AG04450 (cell line): ENCODE data around the gene TMEM198. TPM values are rescaled to one million over a fixed set of nuclear protein-coding genes. Genes with fewer than 3 reads are reported as not detected.
A peak's percentile ranks its signal among the peaks of the same experiment; 100 is the strongest.

ENCODE experiments used
- CTCF ChIA-PET: fragments of 300-600, 350-600 bp; formaldehyde crosslinking; extraction: SDS; loops from one replicate; lab custom pipeline; 2022; ENCODE audit warnings: antibody characterized with exemption, inconsistent platforms; lab: Charles Lee
- POLR2A ChIA-PET: fragments of 350-600 bp; formaldehyde crosslinking; extraction: SDS; loops from one replicate; lab custom pipeline; 2021; ENCODE audit warnings: antibody characterized with exemption, inconsistent platforms; lab: Yijun Ruan, JAX
- DNase-seq: peaks from one replicate; pipeline ENCODE4 v3.0.0-alpha.2; 2011; ENCODE audit warnings: low read depth, low spot score
- H3K27ac ChIP-seq: one replicate; pipeline ENCODE4 v1.5.1; 2012; ENCODE audit warnings: low read depth, low read length, control low read depth
- H3K27me3 ChIP-seq: one replicate; pipeline ENCODE4 v1.6.0; 2012; ENCODE audit warnings: low read length; ENCODE audit not compliant: control insufficient read depth, insufficient read depth
- H3K4me3 ChIP-seq: 2 replicates; pipeline ENCODE4 v1.5.1; 2011; ENCODE audit warnings: mild to moderate bottlenecking, low read depth, low read length, control low read depth
- H3K9me3 ChIP-seq: 2 replicates; pipeline ENCODE4 v1.5.1; 2012; ENCODE audit warnings: low read length; ENCODE audit not compliant: control insufficient read depth, insufficient read depth
- polyA plus RNA-seq: library from polyadenylated mRNA; depleted of rRNA; stranded (reverse); fragments of >200 nt; gene quantifications from 2 replicates; pipeline ENCODE4 v1.2.3, GENCODE V29; 2011
- TF ChIP-seq, protein P1 (sequence below): IDR thresholded peaks from 2 replicates; pipeline ENCODE4 v1.5.1; 2011; ENCODE audit warnings: low read depth, low read length, control low read depth, inconsistent platforms

TMEM198 gene
- polyA plus RNA-seq, 1 experiment, result 0.83 TPM

DNA sequence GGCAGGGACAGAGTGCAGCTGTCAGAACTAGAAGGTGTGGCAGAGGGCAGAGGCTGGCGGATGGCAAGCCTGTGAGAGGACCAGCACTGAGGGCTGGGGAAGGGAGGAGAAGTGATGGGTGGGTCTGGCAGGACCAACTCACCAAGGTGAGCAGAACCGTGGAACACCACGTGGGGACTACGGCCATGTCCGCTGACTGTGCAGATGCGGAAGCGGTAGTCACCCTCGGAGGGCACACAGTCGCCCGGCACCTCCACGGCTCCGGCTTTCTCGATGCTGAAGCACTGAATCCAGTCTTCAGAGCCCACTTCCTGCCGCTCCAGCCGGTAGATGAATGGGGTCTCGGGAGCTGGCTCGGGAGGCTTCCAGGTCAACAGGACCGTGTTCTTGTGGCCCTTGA lies 23.3 kb downstream of the TMEM198 start:
- POLR2A ChIA-PET, result no interaction called here
- TF ChIP-seq, protein P1, sequence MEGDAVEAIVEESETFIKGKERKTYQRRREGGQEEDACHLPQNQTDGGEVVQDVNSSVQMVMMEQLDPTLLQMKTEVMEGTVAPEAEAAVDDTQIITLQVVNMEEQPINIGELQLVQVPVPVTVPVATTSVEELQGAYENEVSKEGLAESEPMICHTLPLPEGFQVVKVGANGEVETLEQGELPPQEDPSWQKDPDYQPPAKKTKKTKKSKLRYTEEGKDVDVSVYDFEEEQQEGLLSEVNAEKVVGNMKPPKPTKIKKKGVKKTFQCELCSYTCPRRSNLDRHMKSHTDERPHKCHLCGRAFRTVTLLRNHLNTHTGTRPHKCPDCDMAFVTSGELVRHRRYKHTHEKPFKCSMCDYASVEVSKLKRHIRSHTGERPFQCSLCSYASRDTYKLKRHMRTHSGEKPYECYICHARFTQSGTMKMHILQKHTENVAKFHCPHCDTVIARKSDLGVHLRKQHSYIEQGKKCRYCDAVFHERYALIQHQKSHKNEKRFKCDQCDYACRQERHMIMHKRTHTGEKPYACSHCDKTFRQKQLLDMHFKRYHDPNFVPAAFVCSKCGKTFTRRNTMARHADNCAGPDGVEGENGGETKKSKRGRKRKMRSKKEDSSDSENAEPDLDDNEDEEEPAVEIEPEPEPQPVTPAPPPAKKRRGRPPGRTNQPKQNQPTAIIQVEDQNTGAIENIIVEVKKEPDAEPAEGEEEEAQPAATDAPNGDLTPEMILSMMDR, result no peak
- CTCF ChIA-PET, result no interaction called here
- no peak overlapping the region for H3K4me3 ChIP-seq
- H3K27ac ChIP-seq, result no peak overlapping the region
- no peak for DNase-seq
- peaks cover 4% of the 10 kb centered on the region; the same call in 1 of the 2 replicates for H3K9me3 ChIP-seq
- H3K27me3 ChIP-seq, result no peaks in the 10 kb centered on the region

DNA sequence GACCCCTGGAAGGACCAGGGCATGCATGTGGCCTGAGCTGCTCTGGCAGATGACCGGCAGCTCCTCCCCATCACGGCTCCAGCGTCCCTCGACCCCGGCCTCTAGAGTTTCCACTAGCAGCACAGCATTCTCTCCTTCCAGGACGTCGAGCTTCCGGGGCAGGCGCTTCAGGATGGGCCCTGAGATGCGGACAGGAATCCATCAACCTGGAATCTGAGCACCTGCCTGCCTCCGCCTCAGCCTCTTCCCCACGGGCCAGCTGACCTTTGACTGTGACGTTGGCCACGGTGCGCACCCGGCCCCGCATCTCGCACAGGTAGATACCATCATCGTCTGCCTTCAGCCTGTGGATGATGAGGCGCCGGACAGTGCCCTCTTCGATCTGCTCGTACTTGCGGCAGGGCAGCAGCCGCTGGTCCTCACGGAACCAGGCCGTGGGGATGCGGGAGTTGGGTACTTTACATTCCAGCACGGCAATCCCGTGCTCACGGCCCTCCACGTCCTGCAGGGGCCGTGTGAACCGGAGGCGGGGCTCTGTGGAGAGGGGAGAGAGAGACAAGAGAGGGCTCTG lies 24.0 kb downstream of the TMEM198 start:
- ChIA-PET CTCF (interaction anchor here (4.6 kb wide), 1 partner anchor 7 kb away, joined by 35 read pairs; no protein-coding TSS in a partner anchor), POLR2A (no interaction called here)
- Histone ChIP-seq H3K27me3 (peaks cover 2% of the 10 kb centered on the region), H3K4me3 (no peak overlapping the region), H3K9me3 (peaks cover 4% of the 10 kb centered on the region; the same call in 1 of the 2 replicates), H3K27ac (no peak overlapping the region)
- TF ChIP-seq, protein P1, result no peak
- no peak for DNase-seq

DNA sequence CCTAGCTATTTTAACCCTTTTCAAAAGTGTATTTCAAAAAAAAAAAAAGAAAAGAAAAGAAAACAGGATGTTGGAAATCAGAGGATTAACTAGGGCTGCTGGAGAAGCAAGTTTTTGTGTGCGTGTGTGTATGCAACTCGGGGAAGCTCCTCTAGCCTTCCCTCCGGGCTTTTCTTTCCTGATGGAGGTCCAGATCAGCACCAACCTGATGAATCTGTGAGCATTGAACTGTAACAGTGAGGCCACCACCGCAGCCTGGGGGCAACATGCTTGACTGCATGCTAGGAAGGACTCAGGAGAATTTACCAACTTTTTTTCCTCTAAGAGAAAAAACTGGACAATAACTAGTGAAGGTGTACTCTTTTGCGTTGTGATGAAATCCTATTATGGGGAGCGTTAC lies 25.2 kb downstream of the TMEM198 start:
- Histone ChIP-seq H3K9me3 (peaks cover 4% of the 10 kb centered on the region; the same call in 1 of the 2 replicates), H3K27me3 (peaks cover 2% of the 10 kb centered on the region), H3K27ac (no peak overlapping the region), H3K4me3 (no peak overlapping the region)
- DNase-seq, result no peak
- ChIA-PET CTCF (interaction anchor here (4.6 kb wide), 1 partner anchor 8 kb away, joined by 35 read pairs; no protein-coding TSS in a partner anchor), POLR2A (no interaction called here)
- TF ChIP-seq, protein P1, result no peak

DNA sequence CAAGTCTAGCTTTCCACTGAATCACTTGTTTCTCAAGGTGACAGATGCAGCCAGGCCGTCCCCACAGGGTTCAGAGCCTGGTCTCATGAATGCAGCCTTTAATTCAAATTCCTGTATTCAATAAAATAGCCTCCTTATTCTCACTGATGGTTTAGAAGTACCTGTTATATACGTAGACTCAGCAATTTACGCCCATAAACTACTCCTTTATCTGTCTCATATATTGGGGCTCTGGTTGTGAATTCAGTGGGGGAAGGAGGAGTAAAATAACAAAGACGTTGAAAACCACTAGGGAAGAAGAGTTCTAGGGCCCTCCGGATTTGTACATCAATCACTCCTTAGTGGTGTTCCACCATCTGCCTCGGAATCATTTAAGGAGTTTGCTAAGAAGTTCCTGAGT lies 25.8 kb downstream of the TMEM198 start:
- Histone ChIP-seq H3K9me3 (peaks cover 4% of the 10 kb centered on the region; the same call in 1 of the 2 replicates), H3K4me3 (peak overlapping the region; percentile 68; the same call in 1 of the 2 replicates), H3K27me3 (peaks cover 6% of the 10 kb centered on the region), H3K27ac (no peak overlapping the region)
- DNase-seq, result no peak
- TF ChIP-seq, protein P1, result no peak
- CTCF ChIA-PET, result interaction anchor here (4.6 kb wide), 1 partner anchor 9 kb away, joined by 35 read pairs; no protein-coding TSS in a partner anchor
- POLR2A ChIA-PET, result no interaction called here

DNA sequence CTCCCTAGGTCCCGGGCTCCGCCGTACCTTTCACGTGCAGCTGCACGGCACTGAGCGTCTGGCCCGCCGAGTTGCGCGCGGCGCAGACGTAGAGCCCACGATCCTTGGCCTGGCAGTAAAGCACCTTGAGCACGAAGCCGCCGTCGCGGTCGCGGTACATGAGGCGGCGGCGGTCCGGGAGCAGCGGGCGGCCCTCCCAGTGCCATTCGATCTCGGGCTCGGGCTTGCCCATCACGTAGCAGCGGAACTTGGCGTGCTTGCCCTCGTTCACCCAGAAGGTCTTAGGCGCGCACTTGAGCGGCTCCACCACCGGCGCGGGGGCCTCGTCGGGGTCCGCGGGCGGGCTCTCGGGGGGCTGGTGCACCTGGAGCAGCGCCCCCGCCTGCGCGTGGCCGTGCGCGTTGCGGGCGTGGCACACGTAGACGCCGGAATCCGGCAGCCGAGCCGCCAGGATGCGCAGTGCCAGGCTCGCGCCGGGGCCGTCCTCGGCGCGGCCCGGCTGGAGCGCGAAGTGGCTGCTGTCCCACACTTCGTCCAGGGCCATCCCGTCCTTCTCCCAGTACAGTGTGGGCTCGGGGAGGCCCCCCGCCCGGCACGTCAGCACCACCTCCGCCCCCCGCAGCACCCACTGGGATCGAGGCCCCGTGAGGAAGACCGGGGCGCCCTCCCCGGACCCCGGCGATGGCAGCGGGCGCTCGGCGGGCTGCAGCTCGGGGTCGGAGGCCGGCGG lies 26.5 kb downstream of the TMEM198 start:
- TF ChIP-seq, protein P1, result no peak
- DNase-seq, result no peak
- H3K4me3 ChIP-seq, result peak overlapping the region; percentile 68
- H3K9me3 ChIP-seq, result peaks cover 4% of the 10 kb centered on the region; the same call in 1 of the 2 replicates
- H3K27ac ChIP-seq, result no peak overlapping the region
- peaks cover 10% of the 10 kb centered on the region for H3K27me3 ChIP-seq
- POLR2A ChIA-PET, result interaction anchor here (0.6 to 2.4 kb wide), 5 partner anchors 10 to 62 kb away, joined by 4 to 18 read pairs (median 10); partner anchors contain the start of genes CHPF, STK11IP and TMEM198
- CTCF ChIA-PET, result interaction anchor here (0.5 to 4.6 kb wide), 6 partner anchors 10 to 119 kb away, joined by 3 to 35 read pairs (median 5); no protein-coding TSS in a partner anchor
